GM19351 (cell line): ENCODE data around the gene CPZ.
"Not testable (repeated sequence)": the region's sequence is repeated elsewhere in the genome, so short reads cannot be mapped to it uniquely, and the experiment has no call there.

Experiments used
- ATAC-seq: cut with Tn5 transposase; IDR thresholded peaks from one replicate; pipeline ENCODE4 v1.9.1; 2021; ENCODE audit warnings: mild to moderate bottlenecking, moderate library complexity; ENCODE audit not compliant: unreplicated experiment

CPZ gene

DNA sequence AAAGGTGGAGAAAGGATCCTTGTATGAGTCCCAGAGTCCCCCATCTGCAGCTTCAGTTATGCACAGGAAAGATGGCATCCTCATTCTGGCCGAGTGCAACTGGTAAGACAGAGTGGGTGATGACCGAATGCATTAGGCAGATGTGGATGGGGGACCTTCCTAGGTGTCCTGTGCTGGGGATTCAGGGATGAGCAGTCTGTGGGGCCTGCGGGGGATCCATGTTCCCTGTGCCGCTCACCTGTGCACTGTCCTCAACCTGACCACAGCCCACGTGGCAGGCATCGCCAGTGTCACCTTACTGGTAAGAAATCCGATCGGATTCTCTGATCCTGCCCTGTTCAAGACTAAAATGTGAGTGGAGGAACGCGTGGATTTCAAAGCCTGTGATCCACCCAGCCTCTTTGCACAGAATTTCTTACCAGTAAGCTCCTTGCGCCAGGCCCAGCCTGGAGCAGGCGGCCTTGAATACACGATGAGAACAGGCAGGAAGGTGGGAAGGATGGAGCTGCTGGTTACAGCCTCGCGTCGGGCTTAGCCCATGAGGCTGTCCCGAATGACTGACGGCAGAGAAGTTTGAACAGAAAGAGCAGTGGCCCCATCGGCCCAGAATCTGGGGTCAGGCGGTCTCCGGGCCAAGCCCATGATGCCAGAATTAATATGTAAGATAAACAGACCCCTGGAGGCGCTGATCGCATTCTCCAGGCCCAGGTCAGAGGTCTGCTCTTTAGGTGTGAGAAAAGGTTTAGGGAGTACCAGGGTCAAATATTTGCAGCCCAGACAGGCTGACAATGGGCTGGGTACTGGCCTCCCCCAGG lies 56.5 kb downstream of the CPZ start:
- no peak for ATAC-seq

GRCh38 chr4:8649631-8650361 lies 57.2 kb downstream of the CPZ start:
- no peak for ATAC-seq

- ATAC-seq: no peak
These were observed 59.2 kb downstream of the CPZ start for GRCh38 chr4:8651661-8652180.

DNA sequence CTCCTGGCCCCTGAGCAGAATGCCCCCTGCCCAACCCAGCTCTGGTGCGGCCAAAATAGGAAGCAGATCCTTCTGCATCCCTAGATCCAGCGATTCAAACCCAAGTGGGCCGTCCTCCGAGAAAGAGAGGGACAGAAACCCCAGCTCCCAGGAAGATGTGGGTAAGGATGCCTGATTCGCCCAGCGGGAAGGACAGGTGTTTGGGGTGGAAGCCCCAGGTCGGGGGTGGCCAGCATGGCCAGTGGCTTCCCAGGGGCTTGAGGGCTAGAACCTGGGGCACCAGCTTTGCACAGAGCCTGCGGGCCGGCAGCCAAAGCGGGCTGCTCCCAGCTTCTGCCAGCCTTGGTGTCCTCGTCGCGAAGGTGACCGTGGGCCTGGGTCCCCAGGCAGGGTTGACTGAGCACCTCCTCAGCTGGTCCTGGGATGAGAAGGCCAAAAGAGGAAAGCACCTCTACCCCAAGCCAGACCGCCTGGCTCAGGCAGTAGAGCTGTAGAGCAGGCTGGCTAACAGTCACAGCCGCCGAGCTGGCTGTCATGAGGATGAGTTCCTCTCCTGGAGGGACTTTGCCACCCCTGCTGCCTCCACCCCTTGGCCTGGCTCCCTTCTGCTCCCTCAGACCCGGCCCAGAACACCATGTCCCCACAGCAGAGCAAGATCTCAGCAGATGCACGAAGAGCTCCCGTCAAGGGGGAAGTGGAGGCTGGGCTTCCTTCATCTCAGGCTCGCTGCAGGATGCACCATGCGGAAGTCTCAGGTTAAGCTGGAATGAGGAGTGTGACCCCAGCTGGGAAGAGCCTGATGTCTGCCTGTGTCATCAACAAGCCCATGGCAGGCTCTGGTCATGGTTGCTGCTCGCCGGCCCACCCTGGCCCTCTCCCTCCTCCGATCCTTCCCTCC lies 59.9 kb downstream of the CPZ start:
- ATAC-seq: no peak

GRCh38 chr4:8653326-8654000 lies 60.9 kb downstream of the CPZ start:
- no peak for ATAC-seq

DNA sequence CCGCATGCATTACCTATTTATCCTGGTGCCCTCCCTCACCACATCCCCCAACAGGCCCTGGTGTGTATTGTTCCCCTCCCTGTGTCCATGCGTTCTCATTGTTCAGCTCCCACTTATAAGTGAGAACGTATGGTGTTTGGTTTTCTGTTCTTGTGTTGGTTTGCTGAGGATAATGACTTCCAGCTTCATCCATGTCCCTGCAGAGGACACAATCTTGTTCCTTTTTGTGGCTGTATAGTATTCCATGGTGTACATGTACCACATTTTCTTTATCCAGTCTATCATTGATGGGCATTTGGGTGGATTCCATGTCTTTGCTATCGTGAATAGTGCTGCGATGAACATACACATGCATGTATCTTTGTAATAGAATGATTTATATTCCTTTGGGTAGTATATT lies 61.6 kb downstream of the CPZ start:
- not testable (repeated sequence) for ATAC-seq

- no peak for ATAC-seq
These were observed 63.0 kb downstream of the CPZ start for GRCh38 chr4:8655411-8656184.

GRCh38 chr4:8656185-8656517 lies 63.6 kb downstream of the CPZ start:
- no peak for ATAC-seq

GRCh38 chr4:8656711-8657380 lies 64.3 kb downstream of the CPZ start:
- ATAC-seq: no peak

DNA sequence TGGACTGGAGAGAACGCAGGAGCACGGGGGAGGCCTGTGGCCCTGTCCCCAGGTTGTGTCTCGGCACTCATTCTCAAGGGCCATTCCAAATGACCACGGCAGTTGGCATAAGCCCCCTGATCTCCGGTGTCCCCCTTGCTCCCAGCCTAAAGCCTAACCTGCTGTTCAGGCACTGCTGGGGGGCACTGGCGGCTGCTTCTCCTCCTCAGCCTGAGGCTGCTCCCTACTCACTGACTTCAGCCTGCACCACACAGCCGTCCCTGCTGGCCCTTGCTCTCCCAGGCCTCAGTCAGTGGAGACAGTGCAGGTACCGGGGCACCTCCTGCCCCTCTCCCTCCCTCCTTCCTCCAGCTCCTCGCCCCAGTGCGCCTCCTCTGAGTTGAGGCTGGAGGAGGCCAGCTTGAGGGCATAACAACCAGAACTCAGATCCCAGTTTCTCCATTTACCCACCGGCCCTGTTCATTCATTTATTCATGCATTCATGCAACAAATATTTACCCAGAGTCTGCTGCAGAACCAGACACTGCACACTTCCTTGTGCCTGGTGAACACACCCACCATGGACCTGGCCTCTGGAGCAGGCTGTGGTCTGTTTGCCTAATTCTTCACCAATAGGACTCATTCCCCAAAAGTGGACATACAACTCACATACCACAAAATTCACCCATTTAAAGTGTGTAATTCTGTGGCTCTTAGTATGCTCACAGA lies 65.0 kb downstream of the CPZ start:
- no peak for ATAC-seq

DNA sequence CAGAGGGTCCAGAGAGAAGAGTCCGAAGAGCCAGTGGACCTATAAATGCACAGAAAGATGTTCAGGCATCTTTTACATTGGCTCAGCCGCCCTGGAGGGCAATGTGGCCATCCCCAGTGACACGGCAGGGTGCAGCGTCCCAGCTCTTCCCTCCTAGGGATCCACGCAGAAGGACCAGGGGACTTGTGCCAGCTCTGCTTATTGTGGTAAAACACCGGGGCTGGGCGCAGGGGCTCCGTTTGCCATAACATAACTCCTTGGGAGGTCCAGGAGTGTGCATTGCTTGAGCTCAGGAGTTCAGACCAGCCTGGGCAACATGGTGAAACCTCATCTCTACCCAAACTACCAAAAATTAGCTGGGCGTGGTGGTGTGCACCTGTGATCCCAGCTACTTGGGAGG lies 70.2 kb downstream of the CPZ start:
- no peak for ATAC-seq

GRCh38 chr4:8664031-8664805 lies 71.7 kb downstream of the CPZ start:
- ATAC-seq: no peak

- no peak for ATAC-seq
These were observed 72.4 kb downstream of the CPZ start for GRCh38 chr4:8664976-8665375.

- ATAC-seq: no peak
These were observed 73.1 kb downstream of the CPZ start for GRCh38 chr4:8665406-8666360.

DNA sequence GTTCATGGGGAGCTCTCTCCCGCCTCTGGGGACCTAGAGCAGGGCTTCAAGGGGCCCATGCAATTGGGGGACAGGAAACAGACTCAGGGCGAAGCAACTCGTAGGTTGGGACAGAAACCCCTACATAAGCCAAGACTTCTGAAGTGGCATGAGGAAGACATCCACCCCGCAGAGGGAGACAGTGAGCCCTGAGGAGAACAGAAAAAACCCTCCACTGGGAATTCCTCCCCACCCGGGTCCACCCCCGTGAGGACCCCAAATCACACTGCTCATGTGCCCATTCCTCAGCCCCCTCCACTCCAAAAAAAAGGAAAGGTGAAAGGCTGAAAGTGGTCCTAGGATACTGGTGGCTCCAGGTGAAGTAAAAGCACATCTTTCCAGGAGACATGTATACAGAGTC lies 74.0 kb downstream of the CPZ start:
- no peak for ATAC-seq
